HG03039 (cell line): Measurements from ENCODE around the gene UBA6.

Experiments used
- ATAC-seq: cut with Tn5 transposase; IDR thresholded peaks from one replicate; pipeline ENCODE4 v1.9.1; 2021; ENCODE audit warnings: mild to moderate bottlenecking, moderate library complexity; ENCODE audit not compliant: unreplicated experiment

UBA6 gene

GRCh38 chr4:67581208-67581857 lies 119.6 kb downstream of the UBA6 start:
- ATAC-seq = peak; percentile 41

- ATAC-seq = peak; percentile 36
Measured at GRCh38 chr4:67580577-67580976, 120.4 kb downstream of the UBA6 start.

GRCh38 chr4:67576538-67576937 lies 124.4 kb downstream of the UBA6 start:
- no peak for ATAC-seq

- no peak for ATAC-seq
Measured at GRCh38 chr4:67576059-67576466, 124.9 kb downstream of the UBA6 start.

- peak; percentile 93 for ATAC-seq
Measured at GRCh38 chr4:67575232-67576058, 125.5 kb downstream of the UBA6 start.

- no peak for ATAC-seq
Measured at GRCh38 chr4:67573193-67573592, 127.8 kb downstream of the UBA6 start.

GRCh38 chr4:67571975-67572374 lies 129.0 kb downstream of the UBA6 start:
- ATAC-seq = no peak

GRCh38 chr4:67570537-67570936 lies 130.4 kb downstream of the UBA6 start:
- no peak for ATAC-seq

- ATAC-seq = no peak
Measured at GRCh38 chr4:67568820-67569219, 132.1 kb downstream of the UBA6 start.

GRCh38 chr4:67566335-67566734 lies 134.6 kb downstream of the UBA6 start:
- ATAC-seq = no peak

- no peak for ATAC-seq
Measured at GRCh38 chr4:67565284-67565683, 135.7 kb downstream of the UBA6 start.
